CD4-positive, alpha-beta T cell (primary cell): Measurements from ENCODE around the gene SSBP4. TPM values are rescaled to one million over a fixed set of nuclear protein-coding genes. Genes with fewer than 3 reads are reported as not detected.

Experiments
- ATAC-seq: fragments of 200-7000 bp; cut with Tn5 transposase; one replicate; pipeline ENCODE4 v1.10.0; 2022; ENCODE audit warnings: mild to moderate bottlenecking; ENCODE audit not compliant: poor library complexity
- CTCF ChIA-PET: fragments of 350-600 bp; sonication (Branson Sonifier 250); formaldehyde crosslinking; loops from one replicate; lab custom pipeline; 2021; ENCODE audit warnings: antibody characterized with exemption, inconsistent platforms; lab: Charles Lee
- POLR2A ChIA-PET: fragments of 350-600 bp; sonication (Branson Sonifier 250); formaldehyde crosslinking; loops from one replicate; lab custom pipeline; 2021; ENCODE audit warnings: antibody characterized with exemption, inconsistent platforms; lab: Charles Lee
- DNase-seq, 14 experiments: peaks; one replicate each; pipeline ENCODE4 v3.0.0-alpha.2; 2013 to 2020; ENCODE audit warnings: mixed read lengths in 2 of 14
- H3K27ac ChIP-seq, 2 donors: one replicate each; pipeline versions ENCODE4 v1.5.1 to v1.7.0; 2013; ENCODE audit warnings: low read length in 2 of 2, low read depth in 1 of 2, mild to moderate bottlenecking in 1 of 2
- H3K27me3 ChIP-seq, 2 experiments: 1 replicate in 1 of 2; 2 replicates in 1 of 2; pipeline versions ENCODE4 v1.6.1 to v1.7.0; 2013; ENCODE audit warnings: low read length in 2 of 2, control low read depth in 1 of 2, mild to moderate bottlenecking in 1 of 2, moderate library complexity in 1 of 2; ENCODE audit not compliant: insufficient read depth in 2 of 2, control insufficient read depth in 1 of 2
- H3K36me3 ChIP-seq: one replicate; pipeline ENCODE4 v1.6.1; 2013; ENCODE audit warnings: low read length, control low read depth; ENCODE audit not compliant: insufficient read depth
- H3K4me1 ChIP-seq: one replicate; pipeline ENCODE4 v1.6.1; 2013; ENCODE audit warnings: low read length, control low read depth; ENCODE audit not compliant: insufficient read depth
- H3K4me3 ChIP-seq: one replicate; pipeline ENCODE4 v1.5.1; 2013; ENCODE audit warnings: mild to moderate bottlenecking, low read length, moderate library complexity
- H3K9me3 ChIP-seq, 2 experiments: 1 replicate in 1 of 2; 2 replicates in 1 of 2; pipeline versions ENCODE4 v1.6.1 to v1.7.0; 2013; ENCODE audit warnings: low read length in 2 of 2, mild to moderate bottlenecking in 2 of 2, control low read depth in 1 of 2, moderate library complexity in 1 of 2; ENCODE audit not compliant: control insufficient read depth in 1 of 2, insufficient read depth in 1 of 2
- H3K27ac Mint-ChIP-seq: one replicate; pipeline ENCODE4 v1.8.0; 2020; ENCODE audit warnings: mixed read lengths
- H3K27me3 Mint-ChIP-seq: one replicate; pipeline ENCODE4 v1.8.0; 2021; ENCODE audit warnings: mixed read lengths
- H3K36me3 Mint-ChIP-seq: one replicate; pipeline ENCODE4 v1.8.0; 2021; ENCODE audit warnings: low read depth, mixed read lengths
- H3K4me1 Mint-ChIP-seq: one replicate; pipeline ENCODE4 v1.8.0; 2021; ENCODE audit warnings: low read depth, mixed read lengths
- H3K4me3 Mint-ChIP-seq: one replicate; pipeline ENCODE4 v1.8.0; 2020; ENCODE audit warnings: mild to moderate bottlenecking, mixed read lengths
- H3K9me3 Mint-ChIP-seq: one replicate; pipeline ENCODE4 v1.8.0; 2020; ENCODE audit warnings: mixed read lengths
- intact Hi-C, 2 experiments: fragments of 100-400 bp; cut with DNase I in 1 of 2; cut with micrococcal nuclease in 1 of 2; formaldehyde crosslinking; loops; one replicate each; pipeline versions ENCODE4 v1.15.1 to v1.9.0; 2023 to 2025; cut with DNase I, micrococcal nuclease
- total RNA-seq, 174 experiments: library from RNA in 2 of 174; stranded (reverse) in 2 of 174; gene quantifications; one replicate each; pipeline ENCODE4 v1.2.3 and lab custom pipeline; 2021 to 2026
- TF ChIP-seq, protein P1 (sequence below): fragments of 200-600 bp; IDR thresholded peaks from one replicate; pipeline ENCODE4 v1.8.0; 2022; ENCODE audit warnings: antibody characterized with exemption, mild to moderate bottlenecking

Gene SSBP4
- total RNA-seq, 2 experiments from 2014 or later, result 44.0 to 50.9 TPM

DNA sequence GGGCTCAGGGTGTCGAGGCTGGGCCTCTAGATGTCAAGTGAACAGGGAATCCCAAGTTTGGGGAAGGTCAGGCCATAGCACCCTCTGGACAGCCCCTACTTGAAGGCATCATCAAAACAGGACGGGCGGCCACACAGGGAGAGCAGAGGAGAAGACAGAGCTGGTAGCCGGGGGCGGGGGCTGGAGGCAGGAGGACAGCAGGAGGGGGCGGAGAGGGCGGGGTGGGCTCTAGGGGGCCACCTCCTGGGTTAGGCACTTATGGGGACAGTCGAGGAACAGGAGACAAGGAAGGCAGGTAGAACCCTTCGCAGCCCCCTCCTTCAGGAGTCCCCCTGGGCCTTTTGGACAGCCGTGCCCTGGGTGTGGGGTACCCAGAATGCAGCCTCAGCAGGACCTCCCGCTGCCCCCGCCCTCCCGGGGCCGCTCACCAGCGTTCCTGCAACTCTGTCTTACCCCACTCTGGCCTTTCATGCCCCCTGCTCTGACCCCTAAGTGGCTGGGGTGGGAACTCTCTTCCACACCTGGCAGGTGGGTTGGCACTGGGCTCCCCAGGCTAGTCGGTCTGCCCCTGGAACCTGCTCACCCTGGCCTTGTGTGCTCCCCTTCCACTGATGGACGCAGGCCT, 5.8 kb downstream of the SSBP4 start:
- CTCF ChIA-PET, result interaction anchor here (1.1 to 1.2 kb wide), 2 partner anchors 26 to 37 kb away, joined by 3 read pairs; no protein-coding TSS in a partner anchor
- Histone ChIP-seq H3K27me3 (no peaks in the 10 kb centered on the region), H3K4me3 (no peak overlapping the region), H3K36me3 (peaks cover 22% of the 10 kb centered on the region), H3K4me1 (peaks cover 97% of the 10 kb centered on the region), H3K27ac (no peak overlapping the region), H3K9me3 (no peaks in the 10 kb centered on the region)
- Mint-ChIP-seq H3K9me3 (no peaks in the 10 kb centered on the region), H3K4me3 (no peak overlapping the region), H3K4me1 (peaks cover 61% of the 10 kb centered on the region), H3K27me3 (no peaks in the 10 kb centered on the region), H3K36me3 (no peaks in the 10 kb centered on the region), H3K27ac (peak overlapping the region; percentile 66)
- ATAC-seq, result no peak
- DNase-seq, result peak in 1 of 14 experiments; percentile 36
- POLR2A ChIA-PET, result interaction anchor here (1.6 kb wide), 1 partner anchor 12 kb away, joined by 4 read pairs; no protein-coding TSS in a partner anchor
- TF ChIP-seq, protein P1, sequence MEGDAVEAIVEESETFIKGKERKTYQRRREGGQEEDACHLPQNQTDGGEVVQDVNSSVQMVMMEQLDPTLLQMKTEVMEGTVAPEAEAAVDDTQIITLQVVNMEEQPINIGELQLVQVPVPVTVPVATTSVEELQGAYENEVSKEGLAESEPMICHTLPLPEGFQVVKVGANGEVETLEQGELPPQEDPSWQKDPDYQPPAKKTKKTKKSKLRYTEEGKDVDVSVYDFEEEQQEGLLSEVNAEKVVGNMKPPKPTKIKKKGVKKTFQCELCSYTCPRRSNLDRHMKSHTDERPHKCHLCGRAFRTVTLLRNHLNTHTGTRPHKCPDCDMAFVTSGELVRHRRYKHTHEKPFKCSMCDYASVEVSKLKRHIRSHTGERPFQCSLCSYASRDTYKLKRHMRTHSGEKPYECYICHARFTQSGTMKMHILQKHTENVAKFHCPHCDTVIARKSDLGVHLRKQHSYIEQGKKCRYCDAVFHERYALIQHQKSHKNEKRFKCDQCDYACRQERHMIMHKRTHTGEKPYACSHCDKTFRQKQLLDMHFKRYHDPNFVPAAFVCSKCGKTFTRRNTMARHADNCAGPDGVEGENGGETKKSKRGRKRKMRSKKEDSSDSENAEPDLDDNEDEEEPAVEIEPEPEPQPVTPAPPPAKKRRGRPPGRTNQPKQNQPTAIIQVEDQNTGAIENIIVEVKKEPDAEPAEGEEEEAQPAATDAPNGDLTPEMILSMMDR, result no peak
- intact Hi-C loops, result no loop called here

DNA sequence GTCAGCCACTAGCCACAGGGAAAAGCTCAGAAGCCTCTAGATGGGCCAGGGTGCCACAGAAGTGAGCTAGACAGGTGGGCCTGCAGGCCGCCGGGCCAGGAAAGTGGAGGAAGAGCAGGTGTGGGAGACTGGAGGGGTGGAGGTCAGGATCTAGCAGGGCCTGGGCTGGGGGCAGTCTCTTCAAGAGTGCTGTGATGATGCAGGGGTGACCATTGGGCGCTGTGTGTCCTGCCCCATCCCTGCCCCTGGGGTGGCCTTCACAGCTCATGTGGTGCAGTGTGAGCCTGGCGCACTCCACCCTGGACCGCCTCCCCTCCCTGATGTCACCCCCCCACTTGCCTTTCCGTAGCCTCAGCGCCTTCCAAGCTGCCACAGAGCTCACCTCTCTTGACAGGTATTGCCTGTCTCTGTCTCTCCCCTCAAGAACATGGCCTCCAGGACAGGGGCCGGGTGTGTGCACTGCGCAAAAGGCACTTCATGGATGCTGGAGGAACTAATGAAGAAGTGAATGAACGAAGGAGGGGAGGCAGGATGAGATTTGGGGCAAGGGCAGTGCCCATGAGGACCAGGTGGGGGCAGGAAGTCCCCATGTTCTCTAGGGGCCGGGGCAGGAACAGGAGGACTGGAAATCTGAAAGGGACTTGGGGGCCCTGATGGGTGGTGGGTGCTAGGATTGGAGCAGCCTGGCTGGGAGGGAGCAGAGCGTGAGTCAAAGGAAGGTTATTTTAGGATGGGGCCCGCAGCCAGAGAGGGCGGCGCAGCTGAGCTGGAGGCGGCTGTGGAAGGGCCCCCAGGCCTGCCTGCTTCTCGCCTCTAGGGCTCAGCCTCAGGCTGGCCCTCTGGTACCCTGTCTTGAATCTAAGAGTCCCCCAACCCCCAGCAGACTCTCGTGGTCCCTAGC, 6.6 kb downstream of the SSBP4 start:
- H3K4me3 ChIP-seq, result no peak overlapping the region
- Mint-ChIP-seq H3K9me3 (no peaks in the 10 kb centered on the region), H3K27ac (peak overlapping the region; percentile 66), H3K36me3 (no peaks in the 10 kb centered on the region), H3K4me1 (peaks cover 60% of the 10 kb centered on the region), H3K4me3 (peak overlapping the region; percentile 60), H3K27me3 (no peaks in the 10 kb centered on the region)
- CTCF ChIA-PET, result interaction anchor here (1.1 to 1.2 kb wide), 2 partner anchors 25 to 38 kb away, joined by 3 read pairs; no protein-coding TSS in a partner anchor
- H3K9me3 ChIP-seq, result no peaks in the 10 kb centered on the region
- peaks cover 22% of the 10 kb centered on the region for H3K36me3 ChIP-seq
- intact Hi-C loops, result no loop called here
- ATAC-seq (no peak), DNase-seq (peak in 2 of 14 experiments; percentile 42 to 58)
- POLR2A ChIA-PET, result interaction anchor here (1.6 kb wide), 1 partner anchor 11 kb away, joined by 4 read pairs; no protein-coding TSS in a partner anchor
- TF ChIP-seq, protein P1, result no peak
- no peak overlapping the region for H3K27ac ChIP-seq
- H3K27me3 ChIP-seq, result no peaks in the 10 kb centered on the region
- peaks cover 97% of the 10 kb centered on the region for H3K4me1 ChIP-seq

DNA sequence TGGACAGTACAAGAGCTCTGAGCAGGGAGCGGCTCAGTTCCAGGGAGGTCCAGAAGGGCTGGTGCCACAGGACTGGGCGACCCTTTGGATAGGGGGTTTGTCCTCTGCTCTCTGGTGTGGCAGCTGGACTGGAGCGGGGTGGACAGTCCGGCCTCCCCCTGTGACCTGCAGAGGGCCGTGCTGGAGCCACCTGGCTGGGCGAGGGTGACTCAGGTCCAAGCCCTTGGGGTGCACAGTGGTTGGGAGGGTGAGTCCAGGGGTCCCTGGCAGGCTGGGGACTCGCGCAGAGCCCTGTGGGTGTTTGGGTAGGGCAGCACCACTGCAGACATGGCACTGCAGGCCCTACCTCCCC, 7.2 kb downstream of the SSBP4 start:
- no peak overlapping the region for H3K27ac Mint-ChIP-seq
- H3K4me3 ChIP-seq, result no peak overlapping the region
- H3K9me3 Mint-ChIP-seq, result no peaks in the 10 kb centered on the region
- peaks cover 93% of the 10 kb centered on the region for H3K4me1 ChIP-seq
- DNase-seq, result no peak
- H3K36me3 Mint-ChIP-seq, result no peaks in the 10 kb centered on the region
- H3K9me3 ChIP-seq, result no peaks in the 10 kb centered on the region
- TF ChIP-seq, protein P1, result no peak
- H3K27me3 Mint-ChIP-seq, result no peaks in the 10 kb centered on the region
- H3K4me3 Mint-ChIP-seq, result no peak overlapping the region
- no peak overlapping the region for H3K27ac ChIP-seq
- CTCF ChIA-PET, result interaction anchor here (1.2 kb wide), 1 partner anchor 38 kb away, joined by 3 read pairs; no protein-coding TSS in a partner anchor
- peaks cover 24% of the 10 kb centered on the region for H3K36me3 ChIP-seq
- no peaks in the 10 kb centered on the region for H3K27me3 ChIP-seq
- ATAC-seq, result no peak
- intact Hi-C loops, result no loop called here
- POLR2A ChIA-PET, result no interaction called here
- H3K4me1 Mint-ChIP-seq, result peaks cover 54% of the 10 kb centered on the region
